ENCODE measurements around the gene SEC24A.
A peak's percentile ranks its signal among the peaks of the same experiment; 100 is the strongest.
"Not testable (repeated sequence)": the region's sequence is repeated elsewhere in the genome, so short reads cannot be mapped to it uniquely, and the experiment has no call there.

SEC24A gene

DNA sequence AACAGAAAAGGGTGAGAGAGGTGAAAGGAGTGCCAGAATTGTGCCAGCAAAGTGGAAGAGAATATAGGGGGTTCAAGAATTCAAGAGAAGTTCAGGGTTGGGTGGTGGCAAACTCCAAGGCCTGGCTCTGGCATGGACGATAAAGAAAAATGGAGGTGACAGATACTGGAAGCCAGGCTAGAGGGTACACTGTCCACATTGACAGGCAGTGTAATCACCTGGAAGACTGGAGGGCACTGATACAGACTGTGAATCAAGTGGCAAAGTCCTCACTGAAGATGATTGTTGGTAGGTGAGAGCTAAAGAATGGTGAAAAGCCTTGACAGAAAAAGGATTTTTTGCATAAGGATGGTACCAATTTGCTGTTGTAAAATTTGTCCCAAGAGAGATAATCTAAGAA lies 23.0 kb upstream of the SEC24A start:
- Histone ChIP-seq H3K9ac (ENCODE audit: low read length) (no peak overlapping the region), H3K9me3 (ENCODE audit: insufficient read depth, low read length) (no peaks in the 10 kb centered on the region), H3K4me1 (ENCODE audit: low read length) (no peaks in the 10 kb centered on the region), H3K4me3 (ENCODE audit: low read length) (no peak overlapping the region), H3K27me3 (ENCODE audit: low read depth, low read length) (no peaks in the 10 kb centered on the region), H2AFZ (ENCODE audit: low read depth, low read length) (no peak overlapping the region), H4K20me1 (ENCODE audit: insufficient read depth, low read length) (no peaks in the 10 kb centered on the region), H3K79me2 (ENCODE audit: low read length) (0 out of 2 replicates have a peak, but pooled peaks cover 2% of the 10 kb centered on the region), H3K27ac (ENCODE audit: low read length) (no peak overlapping the region), H3K4me2 (ENCODE audit: low read length) (no peak overlapping the region), H3K36me3 (replicated peaks; ENCODE audit: low read depth, low read length) (no peaks in the 10 kb centered on the region)
- TF ChIP-seq, protein P1, sequence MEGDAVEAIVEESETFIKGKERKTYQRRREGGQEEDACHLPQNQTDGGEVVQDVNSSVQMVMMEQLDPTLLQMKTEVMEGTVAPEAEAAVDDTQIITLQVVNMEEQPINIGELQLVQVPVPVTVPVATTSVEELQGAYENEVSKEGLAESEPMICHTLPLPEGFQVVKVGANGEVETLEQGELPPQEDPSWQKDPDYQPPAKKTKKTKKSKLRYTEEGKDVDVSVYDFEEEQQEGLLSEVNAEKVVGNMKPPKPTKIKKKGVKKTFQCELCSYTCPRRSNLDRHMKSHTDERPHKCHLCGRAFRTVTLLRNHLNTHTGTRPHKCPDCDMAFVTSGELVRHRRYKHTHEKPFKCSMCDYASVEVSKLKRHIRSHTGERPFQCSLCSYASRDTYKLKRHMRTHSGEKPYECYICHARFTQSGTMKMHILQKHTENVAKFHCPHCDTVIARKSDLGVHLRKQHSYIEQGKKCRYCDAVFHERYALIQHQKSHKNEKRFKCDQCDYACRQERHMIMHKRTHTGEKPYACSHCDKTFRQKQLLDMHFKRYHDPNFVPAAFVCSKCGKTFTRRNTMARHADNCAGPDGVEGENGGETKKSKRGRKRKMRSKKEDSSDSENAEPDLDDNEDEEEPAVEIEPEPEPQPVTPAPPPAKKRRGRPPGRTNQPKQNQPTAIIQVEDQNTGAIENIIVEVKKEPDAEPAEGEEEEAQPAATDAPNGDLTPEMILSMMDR (IDR thresholded peaks at IDR 0.05; ENCODE audit: low read depth, low read length): no peak
- no peak for TF ChIP-seq EZH2phosphoT487 (IDR thresholded peaks at IDR 0.05; ENCODE audit: low read depth)

DNA sequence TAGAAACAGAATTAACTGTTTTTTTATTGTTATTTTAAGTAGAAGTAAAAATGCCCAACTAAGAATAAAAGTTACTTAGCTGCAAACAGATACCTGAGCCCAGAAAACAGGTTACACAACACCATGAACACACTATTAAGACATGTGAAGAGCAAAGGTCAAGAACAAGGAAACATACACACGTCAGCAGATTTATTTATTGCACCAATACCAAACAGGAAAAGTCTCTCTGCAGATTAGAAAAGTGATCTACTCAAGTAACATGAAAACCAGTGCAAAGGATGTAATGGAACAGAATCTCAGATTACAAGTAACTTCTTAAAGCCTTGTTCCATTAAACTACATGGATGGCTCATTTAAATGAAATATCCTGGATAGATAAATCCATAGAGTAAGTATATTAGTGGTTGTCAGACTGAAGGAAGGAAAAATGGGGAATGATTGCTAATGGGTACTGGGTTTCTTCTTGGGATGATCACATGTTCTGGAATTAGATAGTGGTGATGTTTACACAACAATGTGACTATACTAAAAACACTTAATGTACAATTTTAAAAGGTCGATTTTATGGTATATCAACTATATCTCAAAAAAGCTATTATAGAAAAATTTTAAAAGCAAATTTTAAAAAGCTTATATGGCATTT lies 22.1 kb upstream of the SEC24A start:
- Histone ChIP-seq H3K4me3 (ENCODE audit: low read length) (no peak overlapping the region), H3K27me3 (ENCODE audit: low read depth, low read length) (no peaks in the 10 kb centered on the region), H3K4me1 (ENCODE audit: low read length) (peaks cover 6% of the 10 kb centered on the region; the same call in 1 of the 2 replicates), H3K9ac (ENCODE audit: low read length) (no peak overlapping the region), H3K9me3 (ENCODE audit: insufficient read depth, low read length) (no peaks in the 10 kb centered on the region), H3K79me2 (ENCODE audit: low read length) (peaks cover 10% of the 10 kb centered on the region), H3K27ac (ENCODE audit: low read length) (no peak overlapping the region), H4K20me1 (ENCODE audit: insufficient read depth, low read length) (no peaks in the 10 kb centered on the region), H2AFZ (ENCODE audit: low read depth, low read length) (no peak overlapping the region), H3K4me2 (ENCODE audit: low read length) (no peak overlapping the region), H3K36me3 (replicated peaks; ENCODE audit: low read depth, low read length) (no peaks in the 10 kb centered on the region)
- no peak for TF ChIP-seq EZH2phosphoT487 (IDR thresholded peaks at IDR 0.05; ENCODE audit: low read depth)
- TF ChIP-seq, protein P1 (IDR thresholded peaks at IDR 0.05; ENCODE audit: low read depth, low read length): no peak

DNA sequence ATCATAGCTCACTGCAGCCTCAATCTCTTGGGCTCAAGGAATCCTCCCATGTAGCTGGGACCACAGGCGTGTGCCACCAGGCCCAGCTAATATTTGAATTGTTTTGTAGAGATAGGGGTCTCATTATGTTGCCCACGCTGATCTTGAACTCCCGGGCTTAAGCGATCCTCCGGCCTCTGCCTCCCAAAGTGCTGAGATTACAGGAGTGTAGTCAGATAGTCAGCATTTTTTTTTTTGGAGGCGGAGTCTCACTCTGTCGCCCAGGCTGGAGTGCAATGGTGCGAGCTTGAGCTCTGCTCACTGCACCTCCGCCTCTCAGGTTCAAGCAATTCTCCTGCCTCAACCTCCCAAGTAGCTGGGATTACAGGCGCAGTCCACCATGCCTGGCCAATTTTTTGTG lies 14.4 kb upstream of the SEC24A start:
- H3K9ac ChIP-seq (ENCODE audit: low read length): no peak overlapping the region
- no peak overlapping the region for H2AFZ ChIP-seq (ENCODE audit: low read depth, low read length)
- no peak overlapping the region for H3K4me3 ChIP-seq (ENCODE audit: low read length)
- no peak for TF ChIP-seq EZH2phosphoT487 (IDR thresholded peaks at IDR 0.05; ENCODE audit: low read depth)
- TF ChIP-seq, protein P1 (IDR thresholded peaks at IDR 0.05; ENCODE audit: low read depth, low read length): no peak
- H3K4me2 ChIP-seq (ENCODE audit: low read length): peak overlapping the region; percentile 18
- H3K36me3 ChIP-seq (replicated peaks; ENCODE audit: low read depth, low read length): no peaks in the 10 kb centered on the region
- no peaks in the 10 kb centered on the region for H4K20me1 ChIP-seq (ENCODE audit: insufficient read depth, low read length)
- H3K9me3 ChIP-seq (ENCODE audit: insufficient read depth, low read length): no peaks in the 10 kb centered on the region
- no peaks in the 10 kb centered on the region for H3K27me3 ChIP-seq (ENCODE audit: low read depth, low read length)
- H3K79me2 ChIP-seq (ENCODE audit: low read length): peaks cover 20% of the 10 kb centered on the region
- H3K27ac ChIP-seq (ENCODE audit: low read length): no peak overlapping the region
- H3K4me1 ChIP-seq (ENCODE audit: low read length): peaks cover 21% of the 10 kb centered on the region

- not testable (repeated sequence) for H3K4me3 ChIP-seq (ENCODE audit: low read length); H4K20me1 ChIP-seq (ENCODE audit: insufficient read depth, low read length); H3K9me3 ChIP-seq (ENCODE audit: insufficient read depth, low read length); H3K36me3 ChIP-seq (replicated peaks; ENCODE audit: low read depth, low read length); H2AFZ ChIP-seq (ENCODE audit: low read depth, low read length); H3K27ac ChIP-seq (ENCODE audit: low read length); H3K4me2 ChIP-seq (ENCODE audit: low read length); H3K27me3 ChIP-seq (ENCODE audit: low read depth, low read length); H3K9ac ChIP-seq (ENCODE audit: low read length)
- H3K79me2 ChIP-seq (ENCODE audit: low read length): peaks cover 19% of the 10 kb centered on the region
- H3K4me1 ChIP-seq (ENCODE audit: low read length): peaks cover 21% of the 10 kb centered on the region
These were observed 13.2 kb upstream of the SEC24A start for GRCh38 chr5:134635366-134635765.

Data from OCI-LY3 (cell line).